Islet precursor cell (in vitro differentiated cells): Measurements from ENCODE around the gene SLC45A1.

Experiments used
- DNase-seq: peaks from one replicate; pipeline ENCODE4 v3.0.0-alpha.2; 2018

Gene SLC45A1

DNA sequence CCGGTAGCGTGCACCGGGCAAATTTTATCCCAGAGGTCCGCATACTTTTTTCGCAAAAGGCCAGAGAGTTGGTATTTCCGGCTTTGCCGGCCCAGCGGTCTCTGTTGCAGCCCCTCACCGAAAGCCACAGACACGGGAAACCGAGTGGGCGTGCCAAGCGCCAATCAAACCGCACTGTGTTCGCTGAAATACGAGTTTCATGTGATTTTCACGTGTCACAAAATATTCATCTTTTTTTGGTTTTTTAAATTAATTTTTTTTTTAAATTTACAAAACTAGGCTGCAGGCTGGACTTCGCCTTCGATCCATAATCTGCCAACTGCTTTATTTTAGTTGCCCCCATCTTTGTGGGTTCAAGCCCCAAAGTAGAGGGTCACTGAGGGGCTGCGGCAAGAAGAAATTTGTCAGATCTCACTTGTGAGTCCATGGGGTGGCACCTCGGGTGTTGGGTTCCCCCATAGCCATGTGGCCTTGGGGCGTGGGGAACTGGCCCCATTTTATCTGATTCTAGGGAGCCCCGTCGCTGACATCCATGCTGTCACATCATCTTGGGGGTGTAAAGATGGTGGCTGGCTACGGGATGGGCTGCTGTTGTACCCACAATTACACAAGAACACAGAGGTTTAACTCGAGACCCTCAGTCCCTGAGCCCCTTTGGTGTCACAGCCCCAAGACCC lies 20.8 kb downstream of the SLC45A1 start:
- DNase-seq = no peak

DNA sequence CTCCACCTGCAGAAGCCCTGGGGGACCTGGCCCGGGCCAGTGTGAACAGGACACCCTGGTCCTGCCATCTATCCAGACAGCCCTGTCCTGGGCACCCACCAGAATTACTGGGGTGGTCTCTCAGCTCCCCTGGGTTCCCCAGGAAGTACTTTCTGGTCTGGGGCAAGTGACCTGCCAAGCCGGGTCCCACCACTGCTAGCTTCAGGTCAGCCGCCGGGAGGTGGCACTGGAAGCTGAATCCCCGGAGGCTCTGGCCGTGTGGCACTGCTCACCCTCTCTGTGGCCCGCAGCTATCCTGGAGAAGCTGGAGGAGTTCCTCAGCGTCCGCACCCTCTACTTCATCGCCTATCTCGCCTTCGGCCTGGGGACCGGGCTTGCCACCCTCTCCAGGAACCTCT lies 21.3 kb downstream of the SLC45A1 start:
- DNase-seq = no peak

DNA sequence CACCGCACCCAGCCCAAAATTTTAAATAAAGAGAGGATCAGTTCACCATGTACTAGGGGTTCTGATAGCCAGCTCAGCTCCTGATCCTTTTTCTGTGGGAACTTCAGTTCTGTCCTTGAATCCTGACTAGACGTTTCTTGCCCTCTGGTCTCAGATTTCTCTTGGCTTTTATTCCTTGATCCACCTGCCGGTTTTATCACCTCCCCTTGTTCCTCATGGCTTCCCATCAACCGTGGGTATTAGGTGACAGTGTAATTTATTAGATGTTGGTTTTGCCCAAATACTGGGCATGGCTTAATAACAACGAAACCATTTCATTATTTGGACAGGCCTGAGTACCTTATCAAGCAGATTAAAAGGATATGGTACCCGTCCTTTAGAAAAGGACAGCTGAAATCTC lies 22.5 kb downstream of the SLC45A1 start:
- DNase-seq = no peak

DNA sequence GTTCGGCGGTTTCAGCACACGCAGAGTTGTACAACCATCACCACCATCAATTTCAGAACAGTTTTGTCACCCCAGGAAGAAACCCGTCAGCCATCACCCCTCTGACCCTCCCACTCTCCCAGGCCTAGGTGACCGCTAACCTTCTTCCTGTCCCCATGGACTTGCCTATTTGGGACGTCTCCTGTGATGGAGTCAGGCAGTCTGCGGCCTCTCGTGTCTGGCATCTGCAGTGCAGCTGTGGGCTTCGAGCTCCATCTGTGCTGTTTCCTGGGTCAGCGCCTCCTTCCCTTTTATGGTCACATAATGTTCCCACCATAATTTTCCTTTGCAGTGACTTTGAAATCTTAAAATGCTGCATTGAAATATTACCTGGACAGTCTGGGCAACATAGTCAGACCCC lies 24.4 kb downstream of the SLC45A1 start:
- DNase-seq = no peak

DNA sequence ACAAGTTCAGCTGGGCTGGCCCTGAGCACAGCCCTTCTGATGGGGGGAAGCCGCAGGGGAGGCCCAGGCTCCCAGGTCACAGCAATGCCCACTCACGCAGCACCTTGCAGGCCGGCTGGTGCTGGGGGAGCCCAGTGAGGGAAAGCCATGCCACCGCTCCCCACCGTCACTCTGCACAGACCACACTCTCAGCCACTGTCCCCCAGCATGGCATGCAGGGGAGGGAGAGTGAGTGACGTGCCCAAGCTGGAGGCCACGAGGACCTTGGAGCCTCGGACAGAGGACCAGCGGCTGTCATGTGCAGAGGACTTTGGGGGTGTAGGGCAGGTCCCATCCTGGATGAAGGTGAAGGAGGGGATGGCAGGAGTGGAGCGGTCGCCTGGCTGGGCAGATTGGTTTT lies 25.1 kb downstream of the SLC45A1 start:
- no peak for DNase-seq

DNA sequence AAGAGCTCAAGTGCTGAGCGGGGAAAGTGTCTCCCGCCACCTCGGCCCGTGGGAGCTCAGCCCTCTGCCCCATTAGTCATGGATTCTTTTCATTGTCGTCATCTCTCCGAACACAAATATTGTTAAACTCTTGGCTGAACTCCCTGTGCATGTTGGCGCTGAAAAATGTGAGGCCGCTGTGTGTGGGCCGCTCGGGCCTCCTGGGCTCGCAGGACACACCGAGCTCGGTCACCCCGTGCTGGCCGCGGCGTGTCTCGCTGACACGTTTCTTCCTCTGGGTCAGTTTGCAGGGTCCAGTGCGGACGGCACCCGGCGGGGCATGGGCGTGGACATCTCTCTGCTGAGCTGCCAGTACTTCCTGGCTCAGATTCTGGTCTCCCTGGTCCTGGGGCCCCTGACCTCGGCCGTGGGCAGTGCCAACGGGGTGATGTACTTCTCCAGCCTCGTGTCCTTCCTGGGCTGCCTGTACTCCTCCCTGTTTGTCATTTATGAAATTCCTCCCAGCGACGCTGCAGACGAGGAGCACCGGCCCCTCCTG lies 25.6 kb downstream of the SLC45A1 start:
- DNase-seq = no peak

DNA sequence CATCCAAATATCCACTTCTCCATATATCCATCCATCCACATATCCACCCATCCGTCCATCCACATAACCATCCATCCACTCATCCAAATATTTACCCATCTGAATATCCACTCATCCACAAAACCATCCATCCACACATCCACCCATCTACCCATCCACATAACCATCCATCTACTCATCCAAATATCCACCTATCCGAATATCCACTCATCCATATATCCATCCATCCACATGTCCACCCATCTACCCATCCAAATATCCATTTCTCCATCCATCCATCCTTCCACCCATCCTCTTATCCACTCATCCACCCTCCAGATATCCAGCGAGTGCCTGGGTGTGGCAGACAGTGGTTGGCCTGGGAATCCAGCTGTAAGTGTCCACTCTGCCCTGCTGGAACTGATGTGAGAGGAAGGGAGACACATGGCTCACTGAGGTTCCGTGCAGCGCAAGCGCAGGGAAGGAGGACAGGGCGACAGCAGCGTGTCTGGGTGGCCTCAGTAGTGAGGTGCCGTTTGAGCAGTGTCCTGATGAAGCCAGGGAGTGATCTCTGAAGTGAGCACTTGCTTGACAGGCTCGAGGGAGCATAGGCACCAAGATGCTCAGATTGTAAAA lies 27.1 kb downstream of the SLC45A1 start:
- no peak for DNase-seq

DNA sequence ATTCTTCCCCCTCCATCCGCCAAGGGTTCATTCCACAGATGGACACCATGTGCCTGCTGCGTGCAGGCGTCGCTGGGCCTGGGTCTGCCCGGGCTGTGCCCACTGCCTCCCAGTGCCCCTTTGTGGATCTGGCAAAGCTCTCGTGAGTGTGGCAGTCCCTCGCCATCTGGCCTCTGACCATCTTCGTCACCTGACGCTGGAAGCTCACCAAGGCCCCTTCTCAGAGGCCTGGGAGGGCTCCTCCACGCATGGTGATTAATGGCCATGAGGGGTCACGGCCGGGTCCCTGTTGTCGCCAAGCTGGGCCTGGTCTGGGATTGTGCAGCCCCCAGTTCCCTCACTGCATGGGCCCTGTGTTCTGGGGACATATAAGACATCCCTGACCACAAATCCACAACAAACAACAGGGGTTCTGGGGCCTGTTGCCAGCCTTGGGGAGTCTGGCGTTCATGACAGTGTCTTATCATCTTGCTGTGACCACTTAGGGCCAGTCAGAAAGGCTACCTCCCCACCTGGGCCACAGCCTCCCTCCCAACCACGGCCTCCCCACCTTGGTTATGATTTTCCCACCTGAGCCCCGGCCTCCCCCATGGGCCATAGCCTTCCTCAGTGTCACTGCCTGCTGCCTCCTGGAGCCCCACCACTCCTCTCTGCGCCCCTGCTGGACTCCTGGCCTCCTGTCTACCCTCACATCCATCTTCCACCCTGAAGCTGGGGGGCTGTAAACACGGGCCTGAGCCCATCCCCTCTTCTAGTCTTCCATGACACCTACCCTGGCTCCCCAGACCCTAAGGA lies 27.9 kb downstream of the SLC45A1 start:
- no peak for DNase-seq

DNA sequence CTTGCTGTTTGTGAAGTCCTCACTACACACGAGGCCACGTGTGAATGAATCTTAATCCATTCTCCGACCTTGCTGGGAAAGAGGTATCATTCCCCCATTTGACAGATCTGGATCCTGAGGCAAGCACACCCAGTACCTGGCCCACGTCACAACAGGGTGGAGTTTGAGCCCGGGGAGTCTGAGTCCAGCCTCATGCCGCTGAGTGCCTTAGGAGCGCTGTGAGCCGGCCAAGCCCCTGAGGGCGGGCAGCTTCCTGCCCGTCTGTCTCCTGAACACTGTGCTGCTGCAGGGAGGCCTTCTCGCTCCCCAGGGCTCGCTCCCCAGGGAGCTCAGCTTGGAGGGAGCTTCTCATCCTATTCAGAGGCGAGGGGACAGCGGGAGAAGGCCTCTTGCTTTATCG lies 29.7 kb downstream of the SLC45A1 start:
- peak; percentile 78 for DNase-seq

DNA sequence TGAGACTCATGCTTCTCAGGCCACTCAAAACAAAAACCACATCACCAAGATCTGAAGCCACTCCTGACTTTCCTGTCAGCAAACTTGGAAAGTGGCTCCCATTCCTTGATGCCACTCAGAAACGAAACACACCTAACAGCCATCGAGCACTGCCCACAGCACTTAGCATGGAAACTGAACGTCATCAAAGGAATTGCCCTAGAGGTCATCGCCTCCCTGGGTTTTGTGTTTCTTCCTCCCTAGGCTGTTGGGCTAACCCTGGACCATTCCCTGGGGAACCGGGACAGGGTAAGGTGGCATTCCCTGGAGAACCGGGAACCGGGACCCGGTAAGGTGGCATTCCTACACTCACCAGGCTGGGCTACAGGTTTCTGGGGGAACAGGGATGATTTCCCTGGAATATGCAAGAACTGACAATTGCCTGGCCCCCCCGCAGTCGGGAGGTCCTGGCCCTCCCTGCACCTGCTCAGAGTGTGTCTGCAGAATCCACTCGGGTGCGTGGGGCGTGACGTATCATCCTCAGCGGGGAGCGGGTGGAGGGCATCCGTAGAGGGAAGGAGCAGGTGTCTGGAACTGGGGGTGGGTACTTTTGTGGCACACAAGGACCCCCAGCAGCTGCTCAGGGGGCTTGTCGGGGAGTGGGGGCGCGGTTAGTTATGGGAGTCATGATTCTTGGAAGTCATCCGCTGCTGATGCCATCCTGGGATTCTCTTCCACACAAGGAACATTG lies 30.3 kb downstream of the SLC45A1 start:
- no peak for DNase-seq

DNA sequence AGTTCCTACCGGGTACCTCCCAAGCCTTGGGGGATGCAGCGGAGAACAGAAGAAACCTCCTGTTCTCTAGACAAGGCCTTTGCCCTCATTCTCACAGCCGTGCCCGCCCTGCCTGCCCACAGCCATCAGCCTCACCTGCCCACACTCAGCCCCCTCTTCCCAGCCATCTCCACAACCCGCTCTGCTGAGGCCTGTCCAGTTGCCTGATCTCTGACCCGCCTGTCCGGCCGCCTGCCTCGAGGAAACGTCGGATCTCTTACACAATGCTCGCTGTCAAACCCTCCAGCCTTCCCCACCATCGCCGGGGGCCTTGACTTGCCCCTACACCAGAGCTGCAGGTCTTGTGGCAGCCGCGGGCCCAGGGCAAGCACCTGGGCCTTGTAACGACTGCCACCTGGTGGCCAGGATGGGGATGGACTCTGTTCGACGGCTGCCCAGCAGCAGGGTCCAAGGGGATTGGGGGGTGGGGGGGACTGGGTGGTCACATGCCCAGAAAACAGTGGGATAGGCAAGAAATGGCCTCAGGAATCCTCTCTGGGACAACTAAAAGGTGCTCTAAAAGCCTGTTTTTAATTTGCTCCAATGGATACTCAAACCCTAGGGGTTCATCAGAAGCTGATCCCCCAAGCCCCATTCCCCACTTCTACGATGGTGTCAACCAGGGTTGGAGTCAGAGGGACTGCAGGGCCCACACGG lies 31.0 kb downstream of the SLC45A1 start:
- peak; percentile 87 for DNase-seq

DNA sequence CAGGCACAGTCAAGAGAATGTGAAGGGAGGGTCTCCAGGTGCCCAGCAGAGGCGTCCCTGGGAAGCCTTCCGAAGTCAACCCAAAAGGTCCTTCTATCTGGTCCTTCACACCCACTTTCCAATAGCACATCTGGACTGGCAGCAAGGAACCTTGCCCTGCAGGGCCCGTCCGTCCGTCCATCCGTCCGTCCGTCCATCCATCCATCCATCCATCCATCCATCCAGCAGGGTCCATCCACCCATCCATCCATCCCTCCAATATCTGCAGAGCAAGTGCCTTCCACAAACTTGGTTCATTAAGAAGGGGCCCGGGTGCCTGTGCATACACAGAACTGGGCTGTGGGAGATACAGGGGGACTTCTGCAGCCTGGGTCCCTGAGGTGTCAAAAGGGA lies 31.6 kb downstream of the SLC45A1 start:
- DNase-seq = no peak

DNA sequence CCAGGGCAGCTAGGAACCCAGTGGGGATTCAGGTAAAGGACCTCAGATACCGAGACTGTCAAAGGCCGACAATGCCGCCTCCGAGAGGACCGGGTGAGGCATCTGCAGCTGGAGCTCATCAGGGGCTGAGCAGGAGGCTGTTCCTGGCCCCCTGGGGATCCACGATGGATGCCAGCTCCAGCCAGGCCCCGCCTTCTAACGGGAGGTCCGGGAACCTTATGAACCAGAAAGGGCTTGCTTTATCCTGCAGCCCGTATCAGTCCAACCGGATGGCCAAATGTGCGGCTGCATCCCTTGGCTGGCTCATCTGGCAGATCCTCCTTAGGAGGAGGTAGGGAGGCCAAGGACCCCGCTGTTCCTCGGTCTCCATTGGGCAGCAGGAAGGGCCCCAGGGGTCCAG lies 32.0 kb downstream of the SLC45A1 start:
- no peak for DNase-seq

DNA sequence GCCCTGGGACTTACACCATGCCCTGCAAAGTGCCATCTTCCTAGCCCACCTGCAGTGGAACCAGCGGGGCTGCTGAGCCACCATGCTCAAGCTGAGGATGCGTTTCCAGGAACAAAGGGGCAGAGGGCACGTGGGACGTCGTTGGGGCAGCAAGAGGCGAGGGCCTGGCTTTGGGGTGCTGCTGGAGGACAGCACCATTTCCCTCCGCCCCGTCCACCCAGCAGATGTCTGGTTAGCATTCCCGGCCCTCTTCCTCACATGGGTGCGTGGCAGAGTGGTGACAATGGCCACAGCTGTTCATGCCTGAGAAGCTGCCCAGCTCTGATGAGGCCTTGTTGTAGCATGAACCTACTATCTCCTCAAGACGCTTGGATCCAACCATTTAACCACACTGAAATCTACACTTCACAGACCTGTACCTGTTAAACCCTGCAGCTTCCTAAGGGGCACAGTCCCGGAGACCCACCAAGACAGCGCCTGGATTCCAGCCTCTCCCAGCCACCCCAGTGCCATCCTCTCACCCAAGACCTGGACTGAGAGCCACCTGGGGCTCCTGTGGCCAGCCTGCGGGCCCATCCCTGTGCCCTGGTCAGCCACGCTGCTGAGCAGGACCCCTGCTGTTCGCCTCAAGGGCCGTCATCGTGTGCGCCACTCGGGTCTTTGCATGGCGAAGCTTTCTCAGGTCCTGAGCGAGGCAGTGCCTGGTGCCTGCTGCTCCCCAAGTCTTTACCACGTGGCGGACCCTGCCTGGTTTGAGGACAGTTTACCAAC lies 33.2 kb downstream of the SLC45A1 start:
- no peak for DNase-seq

DNA sequence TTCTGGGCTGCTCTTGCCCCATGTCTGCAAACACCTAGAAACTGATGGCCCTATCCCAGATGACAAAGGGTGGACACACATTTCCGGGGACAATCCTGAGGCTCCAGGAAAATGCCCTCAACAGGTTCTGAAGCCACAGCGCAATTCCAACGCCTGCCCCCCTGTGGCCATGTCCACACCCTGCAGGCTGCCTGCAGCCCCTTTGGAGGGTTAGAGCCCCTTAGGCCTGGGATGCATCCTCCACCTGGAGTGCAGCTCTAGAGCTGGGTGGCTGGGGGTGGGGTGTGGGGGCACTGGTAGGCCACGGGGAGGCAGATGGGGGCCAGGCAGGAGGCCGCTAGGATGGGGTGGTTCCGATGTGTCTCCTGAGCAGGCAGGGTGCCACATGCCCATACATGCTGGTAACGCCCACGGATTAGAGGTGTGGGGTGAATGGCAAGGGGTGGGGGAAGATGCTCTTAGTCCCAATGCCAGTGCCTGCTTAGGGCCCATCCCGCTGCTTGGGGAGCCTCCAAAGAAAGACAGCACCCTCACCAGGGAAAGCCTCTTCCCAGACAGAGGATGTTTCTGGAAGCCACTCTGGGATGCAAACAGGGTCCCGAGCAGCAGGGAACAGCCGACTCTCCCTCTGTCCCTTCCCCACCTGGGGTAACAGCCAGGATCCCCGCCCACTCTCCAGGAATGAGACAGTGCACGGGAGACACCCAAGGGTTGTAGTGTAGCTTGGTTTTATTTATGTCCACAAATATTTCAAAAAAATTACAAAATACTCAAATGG lies 34.0 kb downstream of the SLC45A1 start:
- DNase-seq = peak; percentile 80

DNA sequence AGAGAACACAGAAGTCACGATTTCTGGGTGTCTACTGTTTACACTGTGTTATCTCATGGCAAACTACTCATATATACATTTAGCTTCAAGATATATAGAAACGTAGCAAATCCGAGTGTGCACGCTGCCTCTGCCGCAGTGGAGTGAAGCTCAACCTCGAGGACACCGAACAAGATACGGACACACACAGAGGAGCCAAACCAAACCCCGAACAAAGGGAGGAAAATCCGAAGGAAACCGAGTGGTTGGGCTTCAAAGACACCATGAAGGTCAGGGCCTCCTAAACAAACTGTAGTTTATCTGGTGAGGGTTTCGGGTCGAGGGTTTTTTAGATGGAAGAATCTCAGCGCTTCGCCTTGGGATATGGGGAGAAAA lies 34.5 kb downstream of the SLC45A1 start:
- DNase-seq = no peak

DNA sequence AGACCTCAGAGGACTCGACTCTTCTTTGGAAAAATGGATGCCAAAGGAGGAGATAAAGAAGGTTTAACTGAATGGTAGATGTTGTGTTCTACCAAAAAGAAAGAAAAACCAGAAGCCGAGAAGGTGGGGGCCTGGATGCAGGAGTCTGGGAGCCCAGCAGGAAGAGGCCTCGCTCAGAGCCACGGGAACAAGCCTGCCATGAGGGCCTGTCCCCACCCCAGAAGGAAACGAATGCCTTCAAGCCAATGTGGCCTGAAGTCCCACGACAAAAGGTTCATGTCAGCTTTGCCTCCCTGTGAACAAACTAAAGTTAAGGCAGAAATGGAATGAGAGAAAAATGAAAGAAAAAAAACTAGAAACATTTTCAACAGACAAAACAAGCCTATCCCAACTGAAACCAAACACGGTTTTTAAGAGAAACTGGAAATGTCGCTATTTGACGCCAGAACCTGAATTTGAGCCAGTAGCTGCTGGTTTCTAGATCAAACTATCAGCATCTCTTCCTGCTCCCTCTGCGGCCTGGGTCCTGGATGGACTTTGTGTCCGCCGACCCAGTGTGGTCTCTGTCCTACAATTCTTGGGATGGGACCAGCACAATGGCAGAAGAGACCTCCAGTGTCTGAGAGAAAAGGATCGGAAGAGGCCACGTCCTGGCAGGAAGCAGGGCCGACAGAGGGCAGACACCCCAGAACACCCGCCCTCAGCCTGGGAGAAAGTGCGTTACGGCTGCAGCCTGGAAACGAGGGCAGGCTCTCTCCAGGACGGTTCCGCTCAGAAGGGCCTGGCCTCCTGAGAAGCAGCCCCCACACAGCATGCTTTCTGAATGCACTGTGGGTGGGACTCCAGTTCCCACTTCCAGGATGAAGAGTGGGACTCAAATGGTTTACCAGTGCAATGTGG lies 35.2 kb downstream of the SLC45A1 start:
- no peak for DNase-seq

DNA sequence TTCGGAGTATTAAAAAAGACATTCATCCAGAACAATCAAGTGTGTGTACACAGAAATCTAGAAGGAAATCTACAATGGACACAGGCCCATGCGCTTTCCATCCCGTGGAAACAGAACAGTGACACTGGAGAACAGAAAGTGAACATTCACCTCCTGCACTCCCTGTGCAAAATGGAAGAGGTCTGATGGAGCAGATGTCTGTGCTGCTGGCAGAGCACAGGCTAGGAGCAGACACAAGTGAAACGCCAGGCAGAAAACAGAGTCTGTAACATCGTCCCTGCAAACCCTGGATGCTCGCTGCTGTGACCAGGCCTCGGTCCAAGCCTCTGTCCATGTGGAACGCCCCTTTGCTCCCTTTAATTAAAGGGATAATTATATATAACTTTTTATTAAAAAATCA lies 36.1 kb downstream of the SLC45A1 start:
- DNase-seq = no peak

DNA sequence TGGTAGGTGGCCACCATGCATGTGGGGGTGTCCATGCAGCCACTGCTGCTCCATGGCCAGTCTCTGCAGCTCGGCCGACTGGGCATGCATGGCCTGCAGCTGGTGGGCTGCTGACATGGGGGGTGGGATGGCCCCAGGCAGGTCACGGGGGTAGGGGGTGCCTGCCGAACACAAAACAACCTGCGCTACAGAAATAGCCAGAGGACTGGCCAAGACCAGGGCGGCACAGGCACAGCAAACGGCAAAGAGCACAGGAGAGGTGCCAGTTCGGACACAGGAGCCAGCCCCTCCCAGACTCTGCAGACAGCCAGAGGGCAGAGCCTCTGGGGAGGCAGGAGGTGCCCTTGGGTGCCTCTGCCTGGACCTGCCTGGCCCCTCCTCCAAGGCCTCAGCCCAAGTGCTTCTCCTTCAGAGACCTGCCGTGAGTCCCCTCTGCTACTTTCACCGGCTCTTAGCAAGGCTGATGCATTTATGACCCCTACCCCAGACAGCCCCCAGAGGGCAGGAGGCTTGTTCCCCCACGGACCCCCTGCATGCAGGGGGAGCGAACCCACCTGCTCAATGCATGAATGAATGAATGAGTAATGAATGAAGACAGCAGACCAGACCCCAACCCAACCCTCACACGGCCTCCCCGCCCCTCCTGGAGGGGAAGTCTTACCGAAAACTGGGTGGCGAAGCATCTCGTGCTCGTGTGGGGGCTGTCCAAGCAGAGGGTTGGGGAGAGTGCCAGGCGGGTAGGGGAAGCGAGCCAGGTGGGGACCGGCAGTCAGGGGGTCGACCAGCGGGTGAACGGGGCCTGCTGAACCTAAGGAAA lies 37.7 kb downstream of the SLC45A1 start:
- DNase-seq = no peak
